ENCODE data around the gene SAMD10. TPM values are rescaled to one million over a fixed set of nuclear protein-coding genes. Genes with fewer than 3 reads are reported as not detected.

SAMD10 gene
- total and polyA plus RNA-seq, 4 donors, result 0.84 to 4.1 (median 1.9) TPM

DNA sequence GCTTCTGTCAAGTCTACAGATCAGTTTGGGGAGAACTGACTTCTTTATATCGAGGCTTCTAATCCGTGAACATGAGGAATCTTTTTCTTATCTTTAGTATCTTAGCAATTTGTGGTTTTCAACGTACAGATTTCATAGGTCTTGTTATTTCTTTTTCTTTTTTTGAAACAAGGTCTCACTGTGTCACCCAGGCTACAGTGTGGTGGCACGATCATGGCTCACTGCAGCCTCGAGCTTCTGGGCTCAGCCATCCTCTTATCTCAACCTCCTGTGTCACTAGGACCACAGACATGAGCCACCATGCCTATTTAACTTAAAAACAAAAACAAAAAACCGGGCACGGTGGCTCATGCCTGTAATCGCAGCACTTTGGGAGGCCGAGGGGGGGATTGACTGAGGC is 55.2 kb downstream of the SAMD10 start:
- peaks cover 0 to 4% of the 10 kb centered on the region in 2 donors for H3K36me3 ChIP-seq (ENCODE audit: control insufficient read depth in 1 of 2, insufficient read depth in 2 of 2, low read length in 1 of 2)
- WGBS, 2 donors, result 22 to 48% methylated on average over 9 of the region's 9 CpGs

More for the DNA sequence above, 55.2 kb downstream of the SAMD10 start:
- H3K9me3 ChIP-seq (ENCODE audit: control insufficient read depth, low read length), result no peaks in the 10 kb centered on the region
- ATAC-seq (ENCODE audit: low FRiP score) (no peak), DNase-seq (no peak)
- H3K4me1 ChIP-seq (ENCODE audit: control insufficient read depth in 1 of 2, insufficient read depth in 2 of 2, low read length in 2 of 2), result no peaks in the 10 kb centered on the region
- H3K4me3 ChIP-seq (ENCODE audit: low read length in 2 of 2), result no peak overlapping the region
- H3K27ac ChIP-seq (ENCODE audit: low read depth in 1 of 2, low read length in 2 of 2), result no peak overlapping the region
- no peaks in the 10 kb centered on the region for H3K27me3 ChIP-seq (ENCODE audit: control insufficient read depth in 1 of 2, insufficient read depth in 2 of 2, low read length in 1 of 2)
- intact Hi-C loops (cut with DNase I), result no loop called here

Small RNA genes within 50 kb of the gene (microRNA-seq; reads per million reads assigned to microRNA genes)
- gene MIR1914 (0 to 1.2 reads per million in 2 donors), gene MIR647 (0 to 2.0 reads per million in 2 donors)

Other genes with a start within 250 kb of the SAMD10 start
- gene LIME1, start 243.0 kb downstream of the SAMD10 start, total RNA-seq, result 1 to 10 TPM; 6.5 to 7.4 TPM
- 10 to 100 TPM in 1 of 2 donors, 1 to 10 TPM in 1; 9.9 to 57.6 TPM for gene LIME1, start 243.0 kb downstream of the SAMD10 start, polyA plus RNA-seq
- gene SLC2A4RG, start 239.9 kb downstream of the SAMD10 start, total RNA-seq, result 10 to 100 TPM; 49.9 to 72.4 TPM
- gene SLC2A4RG, start 239.9 kb downstream of the SAMD10 start, polyA plus RNA-seq, result 10 to 100 TPM; 24.7 to 86.7 TPM
- gene ZBTB46, start 148.4 kb downstream of the SAMD10 start, total RNA-seq, result 10 to 100 TPM; 17.4 to 22.7 TPM
- gene ZBTB46, start 148.4 kb downstream of the SAMD10 start, polyA plus RNA-seq, result 1 to 10 TPM in 1 of 2 donors, under 1 TPM in 1; 0.50 to 2.1 TPM
- not detected for gene ABHD16B, start 118.1 kb downstream of the SAMD10 start, total RNA-seq
- gene ABHD16B, start 118.1 kb downstream of the SAMD10 start, polyA plus RNA-seq, result under 1 TPM in 1 of 2 donors, not detected in 1; 0.38 TPM
- 100 to 1,000 TPM in 1 of 2 donors, 10 to 100 TPM in 1; 91.2 to 110 TPM for gene TPD52L2, start 114.4 kb downstream of the SAMD10 start, total RNA-seq
- gene TPD52L2, start 114.4 kb downstream of the SAMD10 start, polyA plus RNA-seq, result 100 to 1,000 TPM in 1 of 2 donors, 10 to 100 TPM in 1; 89.8 to 112 TPM
- gene DNAJC5, start 84.5 kb downstream of the SAMD10 start, total RNA-seq, result 10 to 100 TPM; 34.6 to 38.1 TPM
- 10 to 100 TPM; 16.2 to 17.2 TPM for gene DNAJC5, start 84.5 kb downstream of the SAMD10 start, polyA plus RNA-seq
- gene UCKL1, start 23.2 kb downstream of the SAMD10 start, total RNA-seq, result 10 to 100 TPM; 27.2 to 39.5 TPM
- 10 to 100 TPM; 24.3 to 85.0 TPM for gene UCKL1, start 23.2 kb downstream of the SAMD10 start, polyA plus RNA-seq
- 10 to 100 TPM; 10.8 to 16.5 TPM for gene ZNF512B, start 9.7 kb downstream of the SAMD10 start, total RNA-seq
- 10 to 100 TPM in 1 of 2 donors, 1 to 10 TPM in 1; 1.5 to 10.8 TPM for gene ZNF512B, start 9.7 kb downstream of the SAMD10 start, polyA plus RNA-seq
- gene PRPF6, start 1.5 kb upstream of the SAMD10 start, total RNA-seq, result 10 to 100 TPM; 50.3 to 59.1 TPM
- gene PRPF6, start 1.5 kb upstream of the SAMD10 start, polyA plus RNA-seq, result 10 to 100 TPM; 20.9 to 53.3 TPM
- gene C20orf204, start 56.5 kb upstream of the SAMD10 start, total RNA-seq, result 1 to 10 TPM; 1.7 to 2.8 TPM
- 1 to 10 TPM in 1 of 2 donors, not detected in 1; 2.1 TPM for gene C20orf204, start 56.5 kb upstream of the SAMD10 start, polyA plus RNA-seq
- gene SOX18, start 70.0 kb upstream of the SAMD10 start, total RNA-seq, result 100 to 1,000 TPM in 1 of 2 donors, 10 to 100 TPM in 1; 43.2 to 186 TPM
- gene SOX18, start 70.0 kb upstream of the SAMD10 start, polyA plus RNA-seq, result 1 to 10 TPM; 1.3 to 2.6 TPM
- 10 to 100 TPM; 45.5 to 71.1 TPM for gene TCEA2, start 83.6 kb upstream of the SAMD10 start, total RNA-seq
- 10 to 100 TPM; 26.2 to 80.1 TPM for gene TCEA2, start 83.6 kb upstream of the SAMD10 start, polyA plus RNA-seq
- gene RGS19, start 99.9 kb upstream of the SAMD10 start, total RNA-seq, result 10 to 100 TPM; 19.0 to 20.1 TPM
- gene RGS19, start 99.9 kb upstream of the SAMD10 start, polyA plus RNA-seq, result 10 to 100 TPM; 10.8 to 23.8 TPM
- 1 to 10 TPM in 1 of 2 donors, under 1 TPM in 1; 0.78 to 2.9 TPM for gene OPRL1, start 100.4 kb upstream of the SAMD10 start, total RNA-seq
- gene OPRL1, start 100.4 kb upstream of the SAMD10 start, polyA plus RNA-seq, result 1 to 10 TPM in 1 of 2 donors, under 1 TPM in 1; 0.72 to 1.1 TPM
- not detected for gene LKAAEAR1, start 104.8 kb upstream of the SAMD10 start, total RNA-seq
- not detected for gene LKAAEAR1, start 104.8 kb upstream of the SAMD10 start, polyA plus RNA-seq
- not detected for gene NPBWR2, start 127.9 kb upstream of the SAMD10 start, total RNA-seq
- not detected for gene NPBWR2, start 127.9 kb upstream of the SAMD10 start, polyA plus RNA-seq
- not detected for gene MYT1, start 184.8 kb upstream of the SAMD10 start, total RNA-seq
- gene MYT1, start 184.8 kb upstream of the SAMD10 start, polyA plus RNA-seq, result not detected